Measurements from ENCODE around the gene IP6K3.

IP6K3 gene

GRCh38 chr6:33787346-33787953 lies 40.7 kb upstream of the IP6K3 start:
- Histone ChIP-seq H3K9ac (ENCODE audit: low read length) (peak overlapping the region; percentile 81; the same call in 1 of the 2 replicates), H3K4me3 (ENCODE audit: low read length) (peak overlapping the region; percentile 81)
- DNase-seq = no peak

DNA sequence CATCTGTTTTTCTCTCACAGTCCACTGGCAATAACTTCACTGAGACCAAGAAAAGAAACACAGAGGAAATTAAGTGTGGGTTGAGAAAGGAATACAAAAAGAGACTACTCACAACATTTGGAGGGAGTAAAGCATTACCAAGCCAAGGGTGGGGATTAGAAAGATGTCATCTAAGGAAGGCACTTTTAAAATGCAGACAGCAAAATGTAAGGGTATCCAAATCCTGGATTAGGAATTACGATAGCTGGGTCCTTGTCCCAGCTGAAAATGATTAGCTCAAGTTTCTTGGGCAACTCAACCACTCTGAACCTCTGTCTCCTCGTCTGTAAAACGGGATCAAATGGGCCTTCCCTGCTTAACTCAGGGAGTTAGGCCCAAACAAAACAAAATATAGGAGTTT lies 40.0 kb upstream of the IP6K3 start:
- Histone ChIP-seq H3K79me2 (ENCODE audit: low read length) (peaks cover 33% of the 10 kb centered on the region), H3K9me2 (replicated peaks; ENCODE audit: insufficient read depth, low read length) (no peaks in the 10 kb centered on the region; the same call in 1 of the 2 replicates), H3K36me3 (replicated peaks; ENCODE audit: insufficient read depth, low read length) (no peaks in the 10 kb centered on the region), H3K4me1 (ENCODE audit: low read length) (peaks cover 17% of the 10 kb centered on the region), H3F3A (ENCODE audit: insufficient read depth, low read length) (peaks cover 5% of the 10 kb centered on the region; the same call in 1 of the 2 replicates), H3K27ac (ENCODE audit: low read length) (no peak overlapping the region), H2AFZ (ENCODE audit: low read length) (no peak overlapping the region), H3K9me3 (replicated peaks; ENCODE audit: insufficient read depth, low read length) (no peaks in the 10 kb centered on the region), H4K20me1 (ENCODE audit: insufficient read depth, low read length) (no peaks in the 10 kb centered on the region), H3K27me3 (replicated peaks; ENCODE audit: insufficient read depth, low read length) (0 out of 2 replicates have a peak, but pooled peaks cover 2% of the 10 kb centered on the region), H3K4me3 (ENCODE audit: low read length) (no peak overlapping the region), H3K4me2 (ENCODE audit: low read depth, low read length) (no peak overlapping the region), H3K9ac (ENCODE audit: low read length) (no peak overlapping the region)
- TF ChIP-seq EZH2 (optimal IDR thresholded peaks at IDR 0.05; ENCODE audit: low read depth, low read length) (no peak), CTCF (IDR thresholded peaks at IDR 0.05; ENCODE audit: low read length) (no peak), EZH2phosphoT487 (IDR thresholded peaks at IDR 0.05; ENCODE audit: low read length) (no peak)
- DNase-seq = no peak

More at GRCh38 chr6:33787346-33787953, 40.7 kb upstream of the IP6K3 start:
- Histone ChIP-seq H3K27ac (ENCODE audit: low read length) (peak overlapping the region; percentile 60; the same call in 1 of the 2 replicates), H3F3A (ENCODE audit: insufficient read depth, low read length) (peaks cover 5% of the 10 kb centered on the region; the same call in 1 of the 2 replicates), H3K36me3 (replicated peaks; ENCODE audit: insufficient read depth, low read length) (no peaks in the 10 kb centered on the region), H2AFZ (ENCODE audit: low read length) (no peak overlapping the region), H3K79me2 (ENCODE audit: low read length) (peaks cover 33% of the 10 kb centered on the region), H3K4me1 (ENCODE audit: low read length) (peaks cover 17% of the 10 kb centered on the region), H3K4me2 (ENCODE audit: low read depth, low read length) (peak overlapping the region; percentile 98), H4K20me1 (ENCODE audit: insufficient read depth, low read length) (no peaks in the 10 kb centered on the region), H3K9me3 (replicated peaks; ENCODE audit: insufficient read depth, low read length) (no peaks in the 10 kb centered on the region), H3K9me2 (replicated peaks; ENCODE audit: insufficient read depth, low read length) (no peaks in the 10 kb centered on the region; the same call in 1 of the 2 replicates), H3K27me3 (replicated peaks; ENCODE audit: insufficient read depth, low read length) (peaks cover 10% of the 10 kb centered on the region; the same call in 1 of the 2 replicates)
- TF ChIP-seq EZH2phosphoT487 (IDR thresholded peaks at IDR 0.05; ENCODE audit: low read length) = no peak
- no peak for TF ChIP-seq CTCF (IDR thresholded peaks at IDR 0.05; ENCODE audit: low read length)
- no peak for TF ChIP-seq EZH2 (optimal IDR thresholded peaks at IDR 0.05; ENCODE audit: low read depth, low read length)

- no peak overlapping the region for H3K4me3 ChIP-seq (ENCODE audit: low read length)
Measured at GRCh38 chr6:33785778-33786177, 39.1 kb upstream of the IP6K3 start.

More at GRCh38 chr6:33785778-33786177, 39.1 kb upstream of the IP6K3 start:
- H4K20me1 ChIP-seq (ENCODE audit: insufficient read depth, low read length) = no peaks in the 10 kb centered on the region
- H3K9me3 ChIP-seq (replicated peaks; ENCODE audit: insufficient read depth, low read length) = no peaks in the 10 kb centered on the region
- TF ChIP-seq CTCF (IDR thresholded peaks at IDR 0.05; ENCODE audit: low read length) (no peak), EZH2 (optimal IDR thresholded peaks at IDR 0.05; ENCODE audit: low read depth, low read length) (no peak), EZH2phosphoT487 (IDR thresholded peaks at IDR 0.05; ENCODE audit: low read length) (no peak)
- no peak for DNase-seq
- H3K9me2 ChIP-seq (replicated peaks; ENCODE audit: insufficient read depth, low read length) = no peaks in the 10 kb centered on the region; the same call in 1 of the 2 replicates
- no peak overlapping the region for H3K27ac ChIP-seq (ENCODE audit: low read length)
- H3K4me1 ChIP-seq (ENCODE audit: low read length) = peaks cover 17% of the 10 kb centered on the region
- H3K9ac ChIP-seq (ENCODE audit: low read length) = no peak overlapping the region
- H3F3A ChIP-seq (ENCODE audit: insufficient read depth, low read length) = peaks cover 5% of the 10 kb centered on the region; the same call in 1 of the 2 replicates
- H3K4me2 ChIP-seq (ENCODE audit: low read depth, low read length) = no peak overlapping the region
- H3K36me3 ChIP-seq (replicated peaks; ENCODE audit: insufficient read depth, low read length) = no peaks in the 10 kb centered on the region
- no peaks in the 10 kb centered on the region for H3K27me3 ChIP-seq (replicated peaks; ENCODE audit: insufficient read depth, low read length)
- H2AFZ ChIP-seq (ENCODE audit: low read length) = no peak overlapping the region
- peaks cover 33% of the 10 kb centered on the region for H3K79me2 ChIP-seq (ENCODE audit: low read length)
